ENCODE measurements around the gene SSH3. TPM values are rescaled to one million over a fixed set of nuclear protein-coding genes. Genes with fewer than 3 reads are reported as not detected.

Gene SSH3, protein sequence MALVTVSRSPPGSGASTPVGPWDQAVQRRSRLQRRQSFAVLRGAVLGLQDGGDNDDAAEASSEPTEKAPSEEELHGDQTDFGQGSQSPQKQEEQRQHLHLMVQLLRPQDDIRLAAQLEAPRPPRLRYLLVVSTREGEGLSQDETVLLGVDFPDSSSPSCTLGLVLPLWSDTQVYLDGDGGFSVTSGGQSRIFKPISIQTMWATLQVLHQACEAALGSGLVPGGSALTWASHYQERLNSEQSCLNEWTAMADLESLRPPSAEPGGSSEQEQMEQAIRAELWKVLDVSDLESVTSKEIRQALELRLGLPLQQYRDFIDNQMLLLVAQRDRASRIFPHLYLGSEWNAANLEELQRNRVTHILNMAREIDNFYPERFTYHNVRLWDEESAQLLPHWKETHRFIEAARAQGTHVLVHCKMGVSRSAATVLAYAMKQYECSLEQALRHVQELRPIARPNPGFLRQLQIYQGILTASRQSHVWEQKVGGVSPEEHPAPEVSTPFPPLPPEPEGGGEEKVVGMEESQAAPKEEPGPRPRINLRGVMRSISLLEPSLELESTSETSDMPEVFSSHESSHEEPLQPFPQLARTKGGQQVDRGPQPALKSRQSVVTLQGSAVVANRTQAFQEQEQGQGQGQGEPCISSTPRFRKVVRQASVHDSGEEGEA
- total RNA-seq = 12.5 and 14.1 TPM in 2 replicates

DNA sequence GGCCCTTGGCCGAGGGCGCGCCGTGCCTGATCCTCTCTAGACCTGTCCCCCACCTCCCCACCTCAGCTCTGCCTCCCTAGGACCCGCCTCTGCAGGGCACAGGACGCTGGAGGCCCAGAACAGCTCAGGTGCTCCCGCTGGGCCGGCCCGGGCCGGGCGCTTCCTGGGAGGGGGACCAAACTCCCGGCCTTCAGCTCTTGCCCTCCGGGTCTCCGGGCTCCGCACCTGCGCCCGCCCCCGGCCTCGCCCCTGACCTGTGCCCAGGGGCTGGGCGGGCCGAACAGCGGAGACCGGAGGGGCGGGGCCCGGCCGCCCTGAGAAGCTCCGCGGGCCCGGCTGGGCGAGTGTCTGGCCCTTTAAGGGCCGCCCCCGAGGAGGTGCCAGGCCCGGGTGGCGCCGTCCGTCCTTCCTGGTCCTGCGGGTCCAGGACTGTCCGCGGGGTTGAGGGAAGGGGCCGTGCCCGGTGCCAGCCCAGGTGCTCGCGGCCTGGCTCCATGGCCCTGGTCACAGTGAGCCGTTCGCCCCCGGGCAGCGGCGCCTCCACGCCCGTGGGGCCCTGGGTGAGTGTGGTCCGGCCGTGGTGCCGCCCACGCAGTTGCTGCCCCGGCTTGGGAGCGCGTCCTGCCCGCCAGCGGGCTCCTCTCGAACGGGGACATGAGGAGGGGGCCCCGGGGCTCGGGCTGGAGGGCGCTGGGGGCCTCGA is at the start of gene SSH3:
Gene SSH3, plus strand, starts transcription at position 399 of the 703 bp plus-strand sequence. Its CDS starts 96 bp downstream, at position 495.

DNA sequence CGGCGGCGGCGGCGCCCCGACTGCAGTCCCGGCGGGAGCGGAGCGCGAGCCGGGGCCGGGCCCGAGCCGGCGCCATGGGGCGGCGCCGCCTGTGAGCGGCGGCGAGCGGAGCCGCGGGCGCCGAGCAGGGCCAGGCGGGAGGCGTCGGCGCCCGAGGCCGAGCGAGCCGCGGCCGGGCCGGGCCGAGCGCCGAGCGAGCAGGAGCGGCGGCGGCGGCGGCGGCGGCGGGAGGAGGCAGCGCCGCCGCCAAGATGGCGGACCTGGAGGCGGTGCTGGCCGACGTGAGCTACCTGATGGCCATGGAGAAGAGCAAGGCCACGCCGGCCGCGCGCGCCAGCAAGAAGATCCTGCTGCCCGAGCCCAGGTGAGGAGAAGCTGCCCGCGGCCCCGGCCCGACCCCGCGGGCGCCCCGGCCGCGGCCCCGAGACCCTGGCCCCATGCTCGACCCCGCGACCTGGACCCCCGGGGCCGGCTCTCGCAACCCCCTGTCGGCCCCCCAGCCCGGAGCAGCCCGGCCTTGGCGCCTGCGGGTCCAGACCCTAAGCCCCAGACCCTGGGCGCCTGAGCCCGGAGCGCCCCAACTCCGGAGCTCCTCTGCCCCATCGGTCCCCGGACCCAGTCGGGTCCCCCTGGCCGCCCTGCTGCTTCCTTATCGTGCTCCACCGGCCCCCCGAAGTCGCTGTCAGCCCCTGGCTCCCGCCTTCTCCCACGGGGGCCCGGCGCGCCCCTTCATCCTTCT is 36.7 kb upstream of the SSH3 start, which contains the start of gene GRK2:
Gene GRK2, plus strand, starts transcription at position 25 of the 739 bp plus-strand sequence. Its CDS starts 227 bp downstream, at position 252.

DNA sequence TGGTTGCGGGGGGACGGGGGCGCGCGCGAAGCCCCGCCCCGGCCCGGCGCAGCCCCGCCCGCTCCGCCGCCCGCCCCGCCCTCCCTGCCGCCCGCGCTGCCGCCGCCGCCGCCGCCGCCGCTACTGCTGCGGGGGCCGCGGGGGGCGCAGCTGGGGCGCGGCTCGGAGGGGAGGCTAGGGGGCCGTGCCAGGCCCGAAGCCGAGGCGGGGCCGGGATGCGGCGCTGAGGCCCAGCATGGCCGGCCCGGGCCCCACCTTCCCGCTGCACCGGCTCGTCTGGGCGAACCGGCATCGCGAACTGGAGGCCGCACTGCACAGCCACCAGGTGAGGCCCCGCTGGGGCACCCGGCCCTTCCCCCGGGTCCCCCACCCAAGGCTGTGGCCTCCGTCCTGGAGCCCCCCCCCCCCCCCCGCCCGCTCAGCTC is 14.1 kb upstream of the SSH3 start, which contains the start of gene ANKRD13D:
Gene ANKRD13D, plus strand, starts transcription at position 78 of the 425 bp plus-strand sequence. Its CDS starts 158 bp downstream, at position 236.

DNA sequence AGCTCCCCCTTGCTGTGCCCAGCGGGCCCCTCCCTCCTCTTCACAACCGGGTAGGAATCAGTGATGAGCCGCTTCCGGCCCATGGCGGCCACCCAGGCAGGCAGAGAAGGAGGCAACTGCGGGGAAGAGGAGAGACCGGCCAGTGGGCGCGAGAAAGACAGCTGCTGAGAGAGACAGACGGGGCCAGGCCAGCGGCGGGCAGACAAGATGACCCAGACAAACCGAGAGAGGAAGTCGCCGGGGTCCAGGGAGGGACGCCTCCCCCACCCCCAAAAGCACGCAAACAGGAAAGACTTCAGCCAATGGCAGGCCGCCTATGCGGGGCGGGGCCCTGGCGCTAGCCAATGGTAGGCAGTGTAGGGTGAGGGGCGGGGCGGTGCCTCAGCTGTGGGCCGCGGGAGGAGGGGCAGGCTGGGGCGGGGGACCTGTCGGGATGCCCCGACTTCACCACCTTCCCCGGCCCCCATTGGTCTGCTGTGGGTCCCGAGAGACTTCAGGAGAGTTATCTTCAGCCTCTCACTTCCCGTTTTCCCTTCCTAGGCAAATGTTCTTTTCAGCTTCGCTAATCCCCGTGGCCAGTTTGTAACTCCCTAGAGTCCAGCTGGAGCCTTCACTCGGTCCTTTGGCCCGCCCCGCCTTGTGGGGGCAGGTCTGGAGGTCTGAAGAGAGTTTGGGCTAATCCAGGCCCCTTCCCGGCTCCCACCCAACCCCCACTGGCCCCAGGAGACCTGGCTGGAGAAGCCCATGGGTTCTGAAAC is 50.2 kb downstream of the SSH3 start, which contains the start of gene POLD4:
Gene POLD4, minus strand, starts transcription at position 230 of the 758 bp plus-strand sequence. Its CDS starts 147 bp downstream, at position 83.

Other genes starting within 250 kb of the SSH3 start
- 12.4 and 17.1 TPM in 2 replicates for gene RHOD, start 246.7 kb upstream of the SSH3 start, total RNA-seq
- 16.9 and 17.1 TPM in 2 replicates for gene KDM2A, start 184.3 kb upstream of the SSH3 start, total RNA-seq
- 38.8 and 41.8 TPM in 2 replicates for gene GRK2, start 37.1 kb upstream of the SSH3 start, total RNA-seq
- gene ANKRD13D, start 14.2 kb upstream of the SSH3 start, total RNA-seq = 23.8 and 26.1 TPM in 2 replicates
- 80.7 and 97.1 TPM in 2 replicates for gene POLD4, start 50.0 kb downstream of the SSH3 start, total RNA-seq
- gene CLCF1, start 70.1 kb downstream of the SSH3 start, total RNA-seq = 4.0 and 5.4 TPM in 2 replicates
- gene RAD9A, start 88.5 kb downstream of the SSH3 start, total RNA-seq = 8.6 and 9.6 TPM in 2 replicates
- 202 and 225 TPM in 2 replicates for gene PPP1CA, start 98.3 kb downstream of the SSH3 start, total RNA-seq
- not detected in 2 replicates for gene TBC1D10C, start 100.6 kb downstream of the SSH3 start, total RNA-seq
- not detected in 2 replicates for gene CARNS1, start 112.1 kb downstream of the SSH3 start, total RNA-seq
- 55.2 and 65.4 TPM in 2 replicates for gene RPS6KB2, start 125.0 kb downstream of the SSH3 start, total RNA-seq
- gene PTPRCAP, start 134.2 kb downstream of the SSH3 start, total RNA-seq = 0.45 TPM in 1 of 2 replicates, not detected in the other
- 75.3 and 84.4 TPM in 2 replicates for gene CORO1B, start 139.9 kb downstream of the SSH3 start, total RNA-seq
- gene GPR152, start 149.2 kb downstream of the SSH3 start, total RNA-seq = not detected in 2 replicates
- gene CABP4, start 151.8 kb downstream of the SSH3 start, total RNA-seq = not detected in 2 replicates
- 30.0 and 53.1 TPM in 2 replicates for gene TMEM134, start 165.7 kb downstream of the SSH3 start, total RNA-seq
- 57.7 and 69.6 TPM in 2 replicates for gene AIP, start 179.5 kb downstream of the SSH3 start, total RNA-seq
- 19.5 and 22.7 TPM in 2 replicates for gene PITPNM1, start 201.8 kb downstream of the SSH3 start, total RNA-seq
- 42.4 and 45.6 TPM in 2 replicates for gene CDK2AP2, start 204.6 kb downstream of the SSH3 start, total RNA-seq
- gene CABP2, start 219.9 kb downstream of the SSH3 start, total RNA-seq = not detected in 2 replicates

Measured in bronchus fibroblast of lung (primary cell).